Activated T-cell treated with anti-CD3 and anti-CD28 coated beads, Interleukin-2, amount 50 U/mL, for 1 hour (primary cell): Measurements from ENCODE around the gene SLC26A4.
"Not testable (repeated sequence)": the region's sequence is repeated elsewhere in the genome, so short reads cannot be mapped to it uniquely, and the experiment has no call there.

Source experiments
- DNase-seq: peaks from one replicate; pipeline ENCODE4 v3.0.0-alpha.2; 2020

Gene SLC26A4

GRCh38 chr7:107660381-107661080 is at the start of gene SLC26A4:
SLC26A4 (plus strand) TSS chr7:107660828; CDS start chr7:107661642, 814 bp downstream.
- DNase-seq: peak; percentile 27

- DNase-seq: no peak
Measured at GRCh38 chr7:107613439-107613838, 47.2 kb upstream of the SLC26A4 start.

- DNase-seq: no peak
Measured at GRCh38 chr7:107613948-107614347, 46.7 kb upstream of the SLC26A4 start.

- no peak for DNase-seq
Measured at GRCh38 chr7:107614425-107614824, 46.2 kb upstream of the SLC26A4 start.

GRCh38 chr7:107615910-107616680 is 44.5 kb upstream of the SLC26A4 start:
- DNase-seq: no peak

- DNase-seq: no peak
Measured at GRCh38 chr7:107622429-107622828, 38.2 kb upstream of the SLC26A4 start.

GRCh38 chr7:107622894-107623293 is 37.7 kb upstream of the SLC26A4 start:
- no peak for DNase-seq

GRCh38 chr7:107627002-107627401 is 33.6 kb upstream of the SLC26A4 start:
- DNase-seq: no peak

- no peak for DNase-seq
Measured at GRCh38 chr7:107628461-107629064, 32.1 kb upstream of the SLC26A4 start.

- DNase-seq: no peak
Measured at GRCh38 chr7:107630342-107630741, 30.3 kb upstream of the SLC26A4 start.

GRCh38 chr7:107631588-107632491 is 28.8 kb upstream of the SLC26A4 start:
- DNase-seq: no peak

GRCh38 chr7:107632492-107632865 is 28.1 kb upstream of the SLC26A4 start:
- DNase-seq: no peak

GRCh38 chr7:107638594-107638993 is 22.0 kb upstream of the SLC26A4 start:
- no peak for DNase-seq

GRCh38 chr7:107639070-107639469 is 21.6 kb upstream of the SLC26A4 start:
- not testable (repeated sequence) for DNase-seq

GRCh38 chr7:107641676-107642075 is 19.0 kb upstream of the SLC26A4 start:
- DNase-seq: no peak

- no peak for DNase-seq
Measured at GRCh38 chr7:107642501-107642900, 18.1 kb upstream of the SLC26A4 start.

GRCh38 chr7:107643407-107643806 is 17.2 kb upstream of the SLC26A4 start:
- no peak for DNase-seq

GRCh38 chr7:107643938-107644308 is 16.7 kb upstream of the SLC26A4 start:
- no peak for DNase-seq

GRCh38 chr7:107644309-107644974 is 16.2 kb upstream of the SLC26A4 start:
- no peak for DNase-seq

GRCh38 chr7:107652642-107653041 is 8.0 kb upstream of the SLC26A4 start:
- no peak for DNase-seq

- no peak for DNase-seq
Measured at GRCh38 chr7:107658467-107658866, 2.2 kb upstream of the SLC26A4 start.

- DNase-seq: no peak
Measured at GRCh38 chr7:107659666-107660065, 962 bp upstream of the SLC26A4 start.
